GM23338 (cell line): ENCODE data around the gene PLCH2. TPM values are rescaled to one million over a fixed set of nuclear protein-coding genes. Genes with fewer than 3 reads are reported as not detected.

ENCODE experiments used
- ATAC-seq: fragments of 200-7000 bp; cut with Tn5 transposase; 3 replicates; pipeline ENCODE4 v1.9.1; 2020
- DNase-seq: peaks from one replicate; pipeline ENCODE4 v3.0.0-alpha.2; 2015; ENCODE audit warnings: low spot score
- H2AFZ ChIP-seq: fragments of 200-600 bp; sonication (generic); 2 replicates; pipeline ENCODE4 v1.8.0; 2016; ENCODE audit warnings: antibody characterized with exemption, mild to moderate bottlenecking, moderate library complexity
- H3F3A ChIP-seq: fragments of 200-600 bp; sonication (generic); replicated peaks from 2 replicates; pipeline ENCODE4 v1.8.0; 2017; ENCODE audit warnings: antibody characterized with exemption, mixed run types, low read depth
- H3K27ac ChIP-seq: fragments of 200-600 bp; sonication (generic); 2 replicates; pipeline ENCODE4 v1.6.1; 2016; ENCODE audit warnings: low read depth
- H3K27me3 ChIP-seq: fragments of 200-600 bp; sonication (generic); 2 replicates; pipeline ENCODE4 v1.8.0; 2016; ENCODE audit warnings: mild to moderate bottlenecking, mixed run types, moderate library complexity; ENCODE audit not compliant: insufficient read depth
- H3K36me3 ChIP-seq: fragments of 200-600 bp; sonication (generic); 2 replicates; pipeline ENCODE4 v1.8.0; 2016; ENCODE audit warnings: mild to moderate bottlenecking; ENCODE audit not compliant: insufficient read depth
- H3K4me1 ChIP-seq: fragments of 200-600 bp; sonication (generic); 2 replicates; pipeline ENCODE4 v1.8.0; 2016; ENCODE audit warnings: mild to moderate bottlenecking, moderate library complexity; ENCODE audit not compliant: insufficient read depth
- H3K4me2 ChIP-seq: fragments of 200-600 bp; sonication (generic); 2 replicates; pipeline ENCODE4 v1.7.1; 2017; ENCODE audit warnings: mixed run types
- H3K4me3 ChIP-seq: fragments of 200-600 bp; sonication (generic); 2 replicates; pipeline ENCODE4 v1.6.1; 2016; ENCODE audit warnings: mixed run types
- H3K79me2 ChIP-seq: fragments of 200-600 bp; sonication (generic); replicated peaks from 2 replicates; pipeline ENCODE4 v1.8.0; 2017; ENCODE audit warnings: mild to moderate bottlenecking; ENCODE audit not compliant: insufficient read depth
- H3K9me2 ChIP-seq: fragments of 200-600 bp; sonication (generic); 2 replicates; pipeline ENCODE4 v1.8.0; 2017; ENCODE audit not compliant: insufficient read depth
- H4K20me1 ChIP-seq: fragments of 200-600 bp; sonication (generic); replicated peaks from 2 replicates; pipeline ENCODE4 v1.8.0; 2017; ENCODE audit warnings: mild to moderate bottlenecking; ENCODE audit not compliant: insufficient read depth
- H3K27ac Mint-ChIP-seq: 2 replicates; pipeline ENCODE4 v1.8.0; 2020; ENCODE audit warnings: inconsistent platforms, mild to moderate bottlenecking, moderate library complexity, mixed read lengths
- H3K27me3 Mint-ChIP-seq: 3 replicates; pipeline ENCODE4 v1.8.0; 2022; ENCODE audit warnings: low read depth, mild to moderate bottlenecking, moderate library complexity, mixed read lengths, inconsistent platforms; ENCODE audit not compliant: insufficient read depth, poor library complexity
- H3K36me3 Mint-ChIP-seq: 3 replicates; pipeline ENCODE4 v1.8.0; 2021; ENCODE audit warnings: low read depth, mild to moderate bottlenecking, inconsistent platforms, moderate library complexity, mixed read lengths
- H3K4me1 Mint-ChIP-seq: 3 replicates; pipeline ENCODE4 v1.8.0; 2020; ENCODE audit warnings: mild to moderate bottlenecking, inconsistent platforms, mixed read lengths
- H3K4me3 Mint-ChIP-seq: 3 replicates; pipeline ENCODE4 v1.8.0; 2021; ENCODE audit warnings: moderate library complexity, mild to moderate bottlenecking, inconsistent platforms, mixed read lengths
- H3K9me3 Mint-ChIP-seq: 3 replicates; pipeline ENCODE4 v1.8.0; 2020; ENCODE audit warnings: moderate library complexity, mild to moderate bottlenecking, inconsistent platforms, mixed read lengths
- CREB1 ChIP-seq: fragments of 250-450 bp; sonication (Bioruptor Pico); IDR thresholded peaks from 2 replicates; pipeline ENCODE4 v1.5.0; 2020; ENCODE audit warnings: low read depth, mild to moderate bottlenecking, moderate library complexity
- EZH2 ChIP-seq: fragments of 200-600 bp; sonication (generic); IDR thresholded peaks from one replicate; pipeline ENCODE4 v1.8.0; 2017; ENCODE audit warnings: antibody characterized with exemption, mild to moderate bottlenecking, low read depth; ENCODE audit not compliant: unreplicated experiment
- EZH2phosphoT487 ChIP-seq: fragments of 200-600 bp; sonication (generic); IDR thresholded peaks from one replicate; pipeline ENCODE4 v1.8.1; 2018; ENCODE audit warnings: antibody characterized with exemption; ENCODE audit not compliant: unreplicated experiment
- JUNB ChIP-seq: IDR thresholded peaks from one replicate; pipeline ENCODE4 v1.6.1; 2016; ENCODE audit warnings: antibody characterized with exemption; ENCODE audit not compliant: unreplicated experiment
- NANOG ChIP-seq: IDR thresholded peaks from 2 replicates; pipeline ENCODE4 v1.6.1; 2016; ENCODE audit warnings: antibody characterized with exemption, borderline replicate concordance
- STAT1 ChIP-seq: IDR thresholded peaks from one replicate; pipeline ENCODE4 v1.6.1; 2016; ENCODE audit warnings: antibody characterized with exemption; ENCODE audit not compliant: unreplicated experiment
- ZNF114 ChIP-seq: fragments of 250-450 bp; sonication (Bioruptor Pico); IDR thresholded peaks from 2 replicates; pipeline ENCODE4 v1.5.0; 2020; ENCODE audit warnings: mild to moderate bottlenecking, moderate library complexity
- ZNF331 ChIP-seq: fragments of 250-450 bp; sonication (Bioruptor Pico); IDR thresholded peaks from 2 replicates; pipeline ENCODE4 v1.5.0; 2020; ENCODE audit warnings: low read depth, mild to moderate bottlenecking, moderate library complexity
- polyA plus RNA-seq: library from polyadenylated mRNA; unstranded; fragments of >200 nt; fragmentation: Nextera tagmentation; extraction: Ambion mirVana; gene quantifications from 2 replicates; pipeline ENCODE4 v1.2.1, GENCODE V29; 2016
- total RNA-seq: library from RNA; depleted of rRNA; stranded (reverse); fragments of >200 nt; shearing (Covaris generic); gene quantifications from 2 replicates; pipeline ENCODE4 v1.2.3, GENCODE V29; 2014
- TF ChIP-seq, protein P1 (sequence below): IDR thresholded peaks from one replicate; pipeline ENCODE4 v1.6.1; 2018; ENCODE audit warnings: antibody characterized with exemption; ENCODE audit not compliant: unreplicated experiment
- TF ChIP-seq, protein P2 (sequence below): IDR thresholded peaks from 2 replicates; pipeline ENCODE4 v1.6.1; 2016; ENCODE audit warnings: antibody characterized with exemption
- TF ChIP-seq, protein P3 (sequence below), 2 experiments: fragments of 200-600 bp in 1 of 2; sonication (generic) in 1 of 2; conservative IDR thresholded peaks; 2 replicates each; pipeline versions ENCODE4 v1.5.1 to v1.6.1; 2016 to 2017; ENCODE audit warnings: antibody characterized with exemption in 2 of 2, low read depth in 2 of 2, mild to moderate bottlenecking in 2 of 2, moderate library complexity in 1 of 2

Gene PLCH2
- total and polyA plus RNA-seq, 2 experiments from 2014 or later, result 0.31 TPM; not detected in 1

DNA sequence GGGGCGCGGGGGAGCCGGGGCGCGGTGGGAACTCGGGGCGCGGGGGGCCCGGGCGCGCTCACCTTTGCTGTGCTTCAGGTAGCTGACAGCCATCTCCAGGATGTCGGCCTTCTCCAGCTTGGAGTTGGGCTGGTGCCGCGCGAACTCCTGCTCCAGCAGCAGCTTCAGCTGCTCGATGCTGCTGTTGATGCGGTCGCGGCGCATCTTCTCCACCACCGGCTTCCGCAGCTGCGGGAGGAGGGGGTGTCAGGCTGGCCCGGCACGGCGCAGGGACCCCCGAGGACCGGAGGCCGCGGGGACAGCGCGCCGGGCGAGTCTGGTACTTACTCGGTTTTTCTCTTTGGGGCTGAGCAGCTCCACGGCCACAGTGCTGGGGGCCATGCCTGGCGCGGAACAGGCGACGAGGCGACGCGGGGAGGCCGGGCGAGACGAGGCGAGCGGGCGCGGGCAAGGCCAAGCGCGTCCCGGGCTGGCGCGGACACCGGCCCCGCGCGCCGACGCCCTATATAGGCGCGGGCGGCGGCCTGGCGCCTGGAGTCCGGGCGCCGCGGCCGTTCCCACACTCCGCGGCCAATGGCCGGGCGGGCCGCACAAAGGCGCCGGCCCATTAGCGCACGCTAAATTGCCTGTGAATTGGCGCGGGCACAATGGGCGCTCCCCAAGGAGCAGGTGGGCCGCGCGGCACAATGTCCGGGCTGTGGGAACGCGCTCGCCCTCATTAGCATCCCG lies 53.9 kb downstream of the PLCH2 start, which contains the start of gene HES5:
HES5 (minus strand) TSS at position 480 of the 729 bp plus-strand sequence; CDS start at position 381, 99 bp downstream.
- Mint-ChIP-seq H3K9me3 (no peaks in the 10 kb centered on the region), H3K36me3 (no peaks in the 10 kb centered on the region), H3K4me3 (peak within 1 kb of the TSS; percentile 55), H3K4me1 (peaks cover 26% of the 10 kb centered on the region), H3K27me3 (peaks cover 65% of the 10 kb centered on the region), H3K27ac (no peak within 1 kb of the TSS)
- Histone ChIP-seq H3K4me2 (peak within 1 kb of the TSS; percentile 87), H4K20me1 (peaks cover 9% of the 10 kb centered on the region), H3F3A (no peaks in the 10 kb centered on the region), H3K36me3 (no peaks in the 10 kb centered on the region), H3K27me3 (peaks cover 59% of the 10 kb centered on the region), H3K27ac (no peak within 1 kb of the TSS), H3K9me2 (no peaks in the 10 kb centered on the region), H3K4me1 (peaks cover 15% of the 10 kb centered on the region), H2AFZ (no peak within 1 kb of the TSS; the same call in 1 of the 2 replicates), H3K79me2 (peaks cover 10% of the 10 kb centered on the region), H3K4me3 (peak within 1 kb of the TSS; percentile 57)
- peak; percentile 82 for DNase-seq
- TF ChIP-seq EZH2phosphoT487, result peak; percentile 49
- TF ChIP-seq, protein P1, sequence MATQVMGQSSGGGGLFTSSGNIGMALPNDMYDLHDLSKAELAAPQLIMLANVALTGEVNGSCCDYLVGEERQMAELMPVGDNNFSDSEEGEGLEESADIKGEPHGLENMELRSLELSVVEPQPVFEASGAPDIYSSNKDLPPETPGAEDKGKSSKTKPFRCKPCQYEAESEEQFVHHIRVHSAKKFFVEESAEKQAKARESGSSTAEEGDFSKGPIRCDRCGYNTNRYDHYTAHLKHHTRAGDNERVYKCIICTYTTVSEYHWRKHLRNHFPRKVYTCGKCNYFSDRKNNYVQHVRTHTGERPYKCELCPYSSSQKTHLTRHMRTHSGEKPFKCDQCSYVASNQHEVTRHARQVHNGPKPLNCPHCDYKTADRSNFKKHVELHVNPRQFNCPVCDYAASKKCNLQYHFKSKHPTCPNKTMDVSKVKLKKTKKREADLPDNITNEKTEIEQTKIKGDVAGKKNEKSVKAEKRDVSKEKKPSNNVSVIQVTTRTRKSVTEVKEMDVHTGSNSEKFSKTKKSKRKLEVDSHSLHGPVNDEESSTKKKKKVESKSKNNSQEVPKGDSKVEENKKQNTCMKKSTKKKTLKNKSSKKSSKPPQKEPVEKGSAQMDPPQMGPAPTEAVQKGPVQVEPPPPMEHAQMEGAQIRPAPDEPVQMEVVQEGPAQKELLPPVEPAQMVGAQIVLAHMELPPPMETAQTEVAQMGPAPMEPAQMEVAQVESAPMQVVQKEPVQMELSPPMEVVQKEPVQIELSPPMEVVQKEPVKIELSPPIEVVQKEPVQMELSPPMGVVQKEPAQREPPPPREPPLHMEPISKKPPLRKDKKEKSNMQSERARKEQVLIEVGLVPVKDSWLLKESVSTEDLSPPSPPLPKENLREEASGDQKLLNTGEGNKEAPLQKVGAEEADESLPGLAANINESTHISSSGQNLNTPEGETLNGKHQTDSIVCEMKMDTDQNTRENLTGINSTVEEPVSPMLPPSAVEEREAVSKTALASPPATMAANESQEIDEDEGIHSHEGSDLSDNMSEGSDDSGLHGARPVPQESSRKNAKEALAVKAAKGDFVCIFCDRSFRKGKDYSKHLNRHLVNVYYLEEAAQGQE, result no peak
- peak; percentile 78 for TF ChIP-seq EZH2
- ATAC-seq, result peak; percentile 19

DNA sequence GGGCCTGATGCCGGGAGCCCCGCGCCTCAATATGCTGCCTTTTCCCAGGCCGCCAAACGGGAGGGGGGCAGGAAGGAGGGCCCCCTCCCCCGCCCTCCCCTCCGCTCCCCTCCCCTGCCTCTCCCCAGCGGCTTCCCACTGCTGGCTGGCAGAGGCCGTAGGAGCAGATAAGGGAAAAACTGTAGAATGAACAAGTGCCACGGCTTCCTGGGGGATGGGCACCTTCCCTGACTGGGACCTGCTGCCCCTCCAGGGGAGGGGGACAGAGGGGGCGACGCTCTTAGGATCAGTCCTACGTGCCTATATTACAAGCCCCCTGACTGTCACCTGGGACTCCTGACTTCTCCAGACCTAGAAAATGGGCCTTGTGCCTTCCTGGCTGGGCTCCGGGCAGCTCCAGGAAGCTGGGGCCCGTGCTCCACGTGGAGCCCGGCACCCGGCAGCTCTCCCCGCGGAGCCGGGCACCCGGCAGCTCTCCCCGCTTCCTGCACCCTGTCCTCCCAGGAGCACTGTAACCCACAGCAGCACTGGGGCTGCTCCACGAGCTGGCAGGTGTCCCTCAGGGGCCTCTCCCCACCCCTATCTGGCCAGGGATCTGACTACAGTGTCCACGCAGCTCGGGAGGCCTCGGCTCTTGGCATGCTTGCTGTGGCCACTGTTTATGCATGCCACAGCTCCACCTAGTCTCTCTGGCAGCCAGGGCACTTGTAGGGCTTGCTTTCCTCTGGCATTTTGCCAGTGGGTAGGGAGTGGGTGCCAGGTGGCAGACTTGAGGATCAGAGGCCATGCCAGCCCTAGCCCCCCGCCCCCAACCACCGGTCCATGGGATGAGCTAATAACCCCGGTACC lies 54.6 kb downstream of the PLCH2 start:
- DNase-seq (no peak), ATAC-seq (no peak)
- Histone ChIP-seq H3K4me2 (peak overlapping the region; percentile 87; the same call in 1 of the 2 replicates), H3K27me3 (peaks cover 62% of the 10 kb centered on the region), H3K4me1 (peaks cover 14% of the 10 kb centered on the region), H3K4me3 (peak overlapping the region; percentile 57), H3K9me2 (no peaks in the 10 kb centered on the region), H3K27ac (no peak overlapping the region), H3K79me2 (peaks cover 2% of the 10 kb centered on the region), H4K20me1 (peaks cover 2% of the 10 kb centered on the region; the same call in 1 of the 2 replicates), H3F3A (no peaks in the 10 kb centered on the region), H2AFZ (no peak overlapping the region), H3K36me3 (no peaks in the 10 kb centered on the region)
- H3K4me3 Mint-ChIP-seq, result no peak overlapping the region; the same call in 2 of the 3 replicates
- peaks cover 62% of the 10 kb centered on the region for H3K27me3 Mint-ChIP-seq
- peaks cover 25% of the 10 kb centered on the region for H3K4me1 Mint-ChIP-seq
- H3K27ac Mint-ChIP-seq, result no peak overlapping the region
- H3K9me3 Mint-ChIP-seq, result no peaks in the 10 kb centered on the region
- H3K36me3 Mint-ChIP-seq, result no peaks in the 10 kb centered on the region
- TF ChIP-seq EZH2phosphoT487, result no peak
- TF ChIP-seq, protein P2, sequence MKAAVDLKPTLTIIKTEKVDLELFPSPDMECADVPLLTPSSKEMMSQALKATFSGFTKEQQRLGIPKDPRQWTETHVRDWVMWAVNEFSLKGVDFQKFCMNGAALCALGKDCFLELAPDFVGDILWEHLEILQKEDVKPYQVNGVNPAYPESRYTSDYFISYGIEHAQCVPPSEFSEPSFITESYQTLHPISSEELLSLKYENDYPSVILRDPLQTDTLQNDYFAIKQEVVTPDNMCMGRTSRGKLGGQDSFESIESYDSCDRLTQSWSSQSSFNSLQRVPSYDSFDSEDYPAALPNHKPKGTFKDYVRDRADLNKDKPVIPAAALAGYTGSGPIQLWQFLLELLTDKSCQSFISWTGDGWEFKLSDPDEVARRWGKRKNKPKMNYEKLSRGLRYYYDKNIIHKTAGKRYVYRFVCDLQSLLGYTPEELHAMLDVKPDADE, result no peak
- TF ChIP-seq EZH2, result no peak
- no peak for TF ChIP-seq CREB1 (CRISPR knock-in tag)
- TF ChIP-seq JUNB, result no peak
- TF ChIP-seq ZNF331 (CRISPR knock-in tag), result no peak
- TF ChIP-seq STAT1, result no peak
- TF ChIP-seq ZNF114 (CRISPR knock-in tag), result no peak
- TF ChIP-seq, protein P1, result no peak
- TF ChIP-seq NANOG, result no peak
- TF ChIP-seq, protein P3, sequence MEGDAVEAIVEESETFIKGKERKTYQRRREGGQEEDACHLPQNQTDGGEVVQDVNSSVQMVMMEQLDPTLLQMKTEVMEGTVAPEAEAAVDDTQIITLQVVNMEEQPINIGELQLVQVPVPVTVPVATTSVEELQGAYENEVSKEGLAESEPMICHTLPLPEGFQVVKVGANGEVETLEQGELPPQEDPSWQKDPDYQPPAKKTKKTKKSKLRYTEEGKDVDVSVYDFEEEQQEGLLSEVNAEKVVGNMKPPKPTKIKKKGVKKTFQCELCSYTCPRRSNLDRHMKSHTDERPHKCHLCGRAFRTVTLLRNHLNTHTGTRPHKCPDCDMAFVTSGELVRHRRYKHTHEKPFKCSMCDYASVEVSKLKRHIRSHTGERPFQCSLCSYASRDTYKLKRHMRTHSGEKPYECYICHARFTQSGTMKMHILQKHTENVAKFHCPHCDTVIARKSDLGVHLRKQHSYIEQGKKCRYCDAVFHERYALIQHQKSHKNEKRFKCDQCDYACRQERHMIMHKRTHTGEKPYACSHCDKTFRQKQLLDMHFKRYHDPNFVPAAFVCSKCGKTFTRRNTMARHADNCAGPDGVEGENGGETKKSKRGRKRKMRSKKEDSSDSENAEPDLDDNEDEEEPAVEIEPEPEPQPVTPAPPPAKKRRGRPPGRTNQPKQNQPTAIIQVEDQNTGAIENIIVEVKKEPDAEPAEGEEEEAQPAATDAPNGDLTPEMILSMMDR (conservative IDR thresholded peaks at IDR 0.05; ENCODE audit: low read depth in 2 of 2), result no peak
